HCT116 (cell line): ENCODE measurements around the gene COX15. TPM values are rescaled to one million over a fixed set of nuclear protein-coding genes. Genes with fewer than 3 reads are reported as not detected.

Experiments used
- ATAC-seq: fragments of 200-7000 bp; cut with Tn5 transposase; 2 replicates; pipeline ENCODE4 v1.9.1; 2020; ENCODE audit warnings: mild to moderate bottlenecking, moderate library complexity
- BruUV-seq: library from RNA; stranded (reverse); fragments of 400-500 nt; replicated peaks from 2 replicates; lab custom pipeline; 2021; lab: Mats Ljungman, UMichigan
- CTCF ChIA-PET: fragments of 300-600 bp; sonication (Branson Sonifier 250); formaldehyde crosslinking; loops from one replicate; lab custom pipeline; 2021; ENCODE audit warnings: antibody characterized with exemption; lab: Charles Lee
- POLR2A ChIA-PET: fragments of 300-600, 350-600 bp; sonication (Branson Sonifier 250); formaldehyde crosslinking; loops from one replicate; lab custom pipeline; 2021; ENCODE audit warnings: antibody characterized with exemption; lab: Charles Lee
- RAD21 ChIA-PET, 2 experiments: fragments of 300-600 bp; sonication (Branson Sonifier 250); formaldehyde crosslinking; loops; one replicate each; lab custom pipeline; 2023; ENCODE audit warnings: low total read pairs in 2 of 2; ENCODE audit not compliant: uncharacterized antibody in 2 of 2, unreplicated experiment in 2 of 2, low non-redundant PET in 1 of 2; lab: Charles Lee
- DNase-seq: peaks from one replicate; pipeline ENCODE4 v3.0.0-alpha.2; 2010; ENCODE audit warnings: low read depth, low spot score
- H2AFZ ChIP-seq: fragments of 200-600 bp; shearing (Covaris generic), sonication (generic); 2 replicates; pipeline ENCODE4 v1.6.1; 2017; ENCODE audit warnings: low read depth, mixed run types, mixed read lengths, antibody characterized with exemption, low read length; ENCODE audit not compliant: poor library complexity, severe bottlenecking
- H3K27ac ChIP-seq: 2 replicates; pipeline ENCODE4 v1.5.1; 2012; ENCODE audit warnings: low read depth, low read length
- H3K27me3 ChIP-seq: fragments of 200-600 bp; sonication (generic); 2 replicates; pipeline ENCODE4 v1.6.1; 2016; ENCODE audit warnings: mixed run types, low read length, mixed read lengths; ENCODE audit not compliant: insufficient read depth
- H3K36me3 ChIP-seq, 2 experiments: fragments of 200-500 bp in 1 of 2; fragments of 200-600 bp in 1 of 2; sonication (Bioruptor generic) in 1 of 2; sonication (generic) in 1 of 2; 2 replicates each; pipeline versions ENCODE4 v1.5.1 to v1.6.1; 2014 to 2016; ENCODE audit warnings: low read length in 2 of 2, inconsistent platforms in 1 of 2, mixed read lengths in 1 of 2, mixed run types in 1 of 2; ENCODE audit not compliant: insufficient read depth in 2 of 2, control insufficient read depth in 1 of 2
- H3K4me1 ChIP-seq, 2 experiments: fragments of 200-600 bp in 1 of 2; sonication (generic) in 1 of 2; 2 replicates each; pipeline versions ENCODE4 v1.5.1 to v1.6.1; 2012 to 2017; ENCODE audit warnings: low read length in 2 of 2, inconsistent platforms in 1 of 2, mild to moderate bottlenecking in 1 of 2, mixed read lengths in 1 of 2, mixed run types in 1 of 2, moderate library complexity in 1 of 2; ENCODE audit not compliant: insufficient read depth in 2 of 2, control insufficient read depth in 1 of 2
- H3K4me2 ChIP-seq: fragments of 200-600 bp; sonication (generic); 2 replicates; pipeline ENCODE4 v1.6.1; 2017; ENCODE audit warnings: mixed run types, low read length, mixed read lengths
- H3K4me3 ChIP-seq, 2 experiments: fragments of 200-600 bp in 1 of 2; sonication (generic) in 1 of 2; replicated peaks in 1 of 2; 2 replicates each; pipeline ENCODE4 v1.5.1; 2011 to 2016; ENCODE audit warnings: low read length in 2 of 2, control low read depth in 1 of 2, low read depth in 1 of 2, mild to moderate bottlenecking in 1 of 2, mixed read lengths in 1 of 2, mixed run types in 1 of 2
- H3K79me2 ChIP-seq: fragments of 200-600 bp; sonication (generic); 2 replicates; pipeline ENCODE4 v1.6.1; 2017; ENCODE audit warnings: mild to moderate bottlenecking, mixed run types, low read length, moderate library complexity, mixed read lengths; ENCODE audit not compliant: insufficient read depth
- H3K9ac ChIP-seq: fragments of 200-600 bp; sonication (generic); 2 replicates; pipeline ENCODE4 v1.6.1; 2016; ENCODE audit warnings: low read length, mixed read lengths
- H3K9me2 ChIP-seq: fragments of 200-600 bp; sonication (generic), shearing (Covaris generic); 2 replicates; pipeline ENCODE4 v1.6.1; 2017; ENCODE audit warnings: mixed run types, mild to moderate bottlenecking, moderate library complexity; ENCODE audit not compliant: insufficient read depth
- H3K9me3 ChIP-seq, 2 experiments: fragments of 200-500 bp in 1 of 2; fragments of 200-600 bp in 1 of 2; sonication (Bioruptor generic) in 1 of 2; sonication (generic) in 1 of 2; 2 replicates each; pipeline ENCODE4 v1.6.1; 2014 to 2017; ENCODE audit warnings: low read length in 2 of 2, mixed read lengths in 2 of 2, inconsistent platforms in 1 of 2, low read depth in 1 of 2, mild to moderate bottlenecking in 1 of 2, mixed run types in 1 of 2, moderate library complexity in 1 of 2; ENCODE audit not compliant: control insufficient read depth in 1 of 2, insufficient read depth in 1 of 2
- H4K20me1 ChIP-seq: fragments of 200-600 bp; sonication (generic), shearing (Covaris generic); 2 replicates; pipeline ENCODE4 v1.6.1; 2017; ENCODE audit warnings: mixed run types, mild to moderate bottlenecking, moderate library complexity; ENCODE audit not compliant: insufficient read depth
- FOSL1 ChIP-seq: IDR thresholded peaks from 2 replicates; pipeline ENCODE4 v1.6.1; 2012; ENCODE audit warnings: low read depth
- JUND ChIP-seq: IDR thresholded peaks from 2 replicates; pipeline ENCODE4 v1.6.1; 2012
- POLR2AphosphoS5 ChIP-seq: IDR thresholded peaks from 2 replicates; pipeline ENCODE4 v1.6.1; 2011; ENCODE audit warnings: mild to moderate bottlenecking, low read depth, low read length, moderate library complexity
- RAD21 ChIP-seq: IDR thresholded peaks from 2 replicates; pipeline ENCODE4 v1.6.1; 2012; ENCODE audit warnings: low read depth, mild to moderate bottlenecking
- TCF7L2 ChIP-seq: IDR thresholded peaks from 2 replicates; pipeline ENCODE4 v1.7.0; 2011; ENCODE audit warnings: borderline replicate concordance, inconsistent platforms; ENCODE audit not compliant: insufficient read depth, insufficient read length; ENCODE audit errors: extremely low read depth
- intact Hi-C: fragments of 100-400 bp; cut with micrococcal nuclease; formaldehyde crosslinking; loops from 2 replicates; pipeline ENCODE4 v1.10.0; 2022
- total RNA-seq: library from RNA; stranded (reverse); gene quantifications from one replicate; pipeline ENCODE4 v1.2.1, GENCODE V29; 2021; ENCODE audit not compliant: unreplicated experiment
- TF ChIP-seq, protein P1 (sequence below): IDR thresholded peaks from 2 replicates; pipeline ENCODE4 v1.6.1; 2011; ENCODE audit warnings: mild to moderate bottlenecking, low read length, moderate library complexity; ENCODE audit not compliant: insufficient replicate concordance; ENCODE audit errors: extremely low read depth

COX15 gene
- total RNA-seq, 1 experiment from 2014 or later, result 79.6 TPM

DNA sequence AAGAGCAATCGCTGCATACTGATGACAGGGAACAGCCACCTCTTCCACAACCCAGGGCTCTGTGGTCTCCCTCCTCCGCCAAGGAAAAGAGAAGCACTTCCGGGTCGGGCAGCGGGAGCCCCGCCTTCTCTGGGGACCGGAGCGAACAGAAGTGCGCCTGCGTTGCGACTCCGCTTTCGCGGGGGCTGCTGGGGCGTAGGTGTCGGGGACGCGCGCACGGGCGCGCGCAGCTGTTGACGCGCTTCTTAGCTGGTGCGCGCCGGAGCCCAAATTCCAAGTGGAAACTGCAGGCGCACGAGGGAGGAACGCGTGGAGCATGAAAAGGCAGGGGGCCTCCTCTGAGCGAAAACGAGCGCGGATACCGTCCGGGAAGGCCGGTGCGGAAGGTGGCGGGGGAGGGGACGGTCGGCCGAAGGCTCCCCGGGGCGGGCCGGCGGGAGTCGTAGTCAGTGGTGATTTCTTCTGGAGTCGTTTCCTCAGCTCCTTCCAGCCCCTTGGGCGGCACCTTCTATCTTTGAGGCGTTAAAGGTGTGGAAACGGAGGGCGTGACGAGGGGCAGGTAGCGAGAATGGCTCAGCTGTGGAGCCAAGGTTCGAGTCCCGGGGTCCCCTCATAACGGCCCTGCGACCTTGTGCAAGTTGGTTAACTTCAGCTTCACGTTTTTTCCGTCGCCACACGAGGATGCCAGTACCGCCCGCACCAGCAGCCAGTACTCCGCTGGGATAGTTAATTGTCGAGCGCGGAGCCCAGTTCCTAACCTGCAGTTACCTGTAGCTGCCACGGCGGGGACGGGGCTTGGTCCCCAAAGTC lies at the start of gene COX15, which contains the start of gene CUTC (continued):
- peak; percentile 96 for TF ChIP-seq POLR2AphosphoS5
- TF ChIP-seq FOSL1, result no peak
- peak; percentile 62 for TF ChIP-seq RAD21
- TF ChIP-seq, protein P1, sequence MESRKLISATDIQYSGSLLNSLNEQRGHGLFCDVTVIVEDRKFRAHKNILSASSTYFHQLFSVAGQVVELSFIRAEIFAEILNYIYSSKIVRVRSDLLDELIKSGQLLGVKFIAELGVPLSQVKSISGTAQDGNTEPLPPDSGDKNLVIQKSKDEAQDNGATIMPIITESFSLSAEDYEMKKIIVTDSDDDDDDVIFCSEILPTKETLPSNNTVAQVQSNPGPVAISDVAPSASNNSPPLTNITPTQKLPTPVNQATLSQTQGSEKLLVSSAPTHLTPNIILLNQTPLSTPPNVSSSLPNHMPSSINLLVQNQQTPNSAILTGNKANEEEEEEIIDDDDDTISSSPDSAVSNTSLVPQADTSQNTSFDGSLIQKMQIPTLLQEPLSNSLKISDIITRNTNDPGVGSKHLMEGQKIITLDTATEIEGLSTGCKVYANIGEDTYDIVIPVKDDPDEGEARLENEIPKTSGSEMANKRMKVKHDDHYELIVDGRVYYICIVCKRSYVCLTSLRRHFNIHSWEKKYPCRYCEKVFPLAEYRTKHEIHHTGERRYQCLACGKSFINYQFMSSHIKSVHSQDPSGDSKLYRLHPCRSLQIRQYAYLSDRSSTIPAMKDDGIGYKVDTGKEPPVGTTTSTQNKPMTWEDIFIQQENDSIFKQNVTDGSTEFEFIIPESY, result peak; percentile 86

DNA sequence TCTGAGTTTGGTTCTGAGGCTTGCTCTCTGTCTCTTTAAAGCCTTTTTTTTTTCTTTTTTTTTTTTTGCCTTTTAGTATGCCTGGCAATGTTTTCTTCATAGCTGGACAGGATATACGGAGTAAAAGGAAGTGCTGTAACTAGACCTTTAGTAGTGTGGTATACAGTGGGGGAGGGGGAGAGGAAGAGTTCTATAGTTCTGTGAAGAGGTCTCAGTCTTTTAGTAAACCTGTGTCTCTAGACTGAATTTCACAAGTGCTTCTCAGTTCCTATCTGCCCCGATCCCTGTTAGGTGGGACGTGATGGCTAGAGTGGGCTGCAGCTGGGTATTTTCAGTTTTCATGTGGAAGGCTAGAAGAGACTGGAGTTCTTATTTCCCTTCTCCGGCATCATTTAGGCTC lies 47.4 kb upstream of the COX15 start:
- Histone ChIP-seq H3K4me1 (peaks cover 89 to 97% of the 10 kb centered on the region in 2 experiments), H3K9me2 (no peaks in the 10 kb centered on the region), H3K9me3 (no peaks in the 10 kb centered on the region), H3K9ac (peak overlapping the region; percentile 76), H3K79me2 (0 out of 2 replicates have a peak, but pooled peaks cover 5% of the 10 kb centered on the region), H3K4me3 (peak overlapping the region; percentile 36 to 53), H2AFZ (peak overlapping the region; percentile 5), H3K4me2 (peak overlapping the region; percentile 82), H3K27ac (peak overlapping the region; percentile 100), H3K27me3 (no peaks in the 10 kb centered on the region), H3K36me3 (no peaks in the 10 kb centered on the region), H4K20me1 (no peaks in the 10 kb centered on the region)
- intact Hi-C loops, result loop anchor here (1.0 kb wide), 1 partner anchor 47 kb away; the partner anchor contains the start of genes COX15 and CUTC
- TF ChIP-seq POLR2AphosphoS5 (0 out of 2 replicates have a peak, but pooled peaks have one; percentile 17), JUND (no peak), TCF7L2 (peak; percentile 18)
- no peak for DNase-seq
- CTCF ChIA-PET, result no interaction called here
- TSS peak; percentile 38 for BruUV-seq
- ATAC-seq, result peak; percentile 35
- RAD21 ChIA-PET, result interaction anchor here in 1 of 2 experiments (0.7 kb wide), 1 partner anchor 181 kb away, joined by 8 read pairs; no protein-coding TSS in a partner anchor
- POLR2A ChIA-PET, result interaction anchor here (0.9 to 1.0 kb wide), 2 partner anchors 10 to 47 kb away, joined by 4 to 7 read pairs; partner anchors contain the start of genes COX15 and CUTC
